Measurements from ENCODE around the gene TCERG1L. TPM values are rescaled to one million over a fixed set of nuclear protein-coding genes. Genes with fewer than 3 reads are reported as not detected.

The TCERG1L gene
- total and polyA plus RNA-seq, 2 experiments from 2014 or later, result not detected

DNA sequence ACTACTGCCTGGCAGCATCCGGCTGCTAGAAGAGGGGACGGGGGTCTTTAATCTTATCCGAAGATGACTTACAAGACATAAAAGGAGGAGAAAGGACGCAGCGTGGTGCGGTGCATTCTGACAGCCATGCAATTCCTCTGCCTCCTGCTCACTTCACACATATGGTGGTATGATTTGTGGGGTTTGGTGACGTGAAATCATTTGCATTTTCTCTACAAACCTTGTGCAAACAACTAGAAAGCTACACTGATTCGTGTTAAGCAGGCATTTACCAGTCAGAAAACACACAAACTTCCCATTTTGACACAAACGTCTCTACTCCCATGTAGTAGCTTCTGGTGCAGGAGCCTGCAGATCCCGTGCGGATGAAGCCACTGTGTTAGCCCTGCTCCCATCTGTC is 6.8 kb upstream of the TCERG1L start:
- H3K36me3 ChIP-seq (ENCODE audit: low read depth), result no peaks in the 10 kb centered on the region
- H2AFZ ChIP-seq, result no peak overlapping the region
- no peak overlapping the region for H3K4me2 ChIP-seq (ENCODE audit: unreplicated experiment)
- H3K27ac ChIP-seq, result no peak overlapping the region
- DNase-seq, result no peak
- in situ Hi-C loops (cut with MboI), result no loop called here
- H3K79me2 ChIP-seq (ENCODE audit: insufficient read depth), result no peaks in the 10 kb centered on the region
- H3K4me3 ChIP-seq, result no peak overlapping the region
- H3K27me3 ChIP-seq (replicated peaks; ENCODE audit: insufficient read depth), result no peaks in the 10 kb centered on the region; the same call in 1 of the 2 replicates
- H3K9me3 ChIP-seq (ENCODE audit: low read depth), result no peaks in the 10 kb centered on the region
- H3K4me1 ChIP-seq (ENCODE audit: insufficient read depth), result no peaks in the 10 kb centered on the region
- H4K20me1 ChIP-seq (ENCODE audit: insufficient read depth), result no peaks in the 10 kb centered on the region
- TF ChIP-seq EZH2 (IDR thresholded peaks at IDR 0.05; ENCODE audit: insufficient read depth, poor library complexity, severe bottlenecking) (no peak), EZH2phosphoT487 (IDR thresholded peaks at IDR 0.05; ENCODE audit: insufficient read depth, low read depth) (no peak)
- no peaks in the 10 kb centered on the region for H3K9me2 ChIP-seq (ENCODE audit: insufficient read depth)
- no peak overlapping the region for H3K9ac ChIP-seq
- WGBS, 2 experiments (ENCODE audit: low coverage in 1 of 2, low lambda C conversion rate in 2 of 2, missing lambda C conversion rate in 2 of 2), result 21 to 25% methylated on average over 11 of the region's 11 CpGs
- H3F3A ChIP-seq (ENCODE audit: insufficient read depth), result no peaks in the 10 kb centered on the region

GRCh38 chr10:131316321-131317075 is 5.0 kb upstream of the TCERG1L start:
- no peak for DNase-seq

GRCh38 chr10:131315344-131315743 is 3.8 kb upstream of the TCERG1L start:
- 52 to 53% methylated on average over 9 of the region's 9 CpGs for WGBS, 2 experiments (ENCODE audit: low coverage in 1 of 2, low lambda C conversion rate in 2 of 2, missing lambda C conversion rate in 2 of 2)

More at GRCh38 chr10:131316321-131317075, 5.0 kb upstream of the TCERG1L start:
- Histone ChIP-seq H3K9ac (no peak overlapping the region), H3F3A (ENCODE audit: insufficient read depth) (no peaks in the 10 kb centered on the region), H4K20me1 (ENCODE audit: insufficient read depth) (no peaks in the 10 kb centered on the region), H2AFZ (no peak overlapping the region), H3K27me3 (replicated peaks; ENCODE audit: insufficient read depth) (peaks cover 5% of the 10 kb centered on the region), H3K4me1 (ENCODE audit: insufficient read depth) (no peaks in the 10 kb centered on the region), H3K4me2 (ENCODE audit: unreplicated experiment) (no peak overlapping the region), H3K79me2 (ENCODE audit: insufficient read depth) (no peaks in the 10 kb centered on the region), H3K36me3 (ENCODE audit: low read depth) (no peaks in the 10 kb centered on the region), H3K27ac (no peak overlapping the region), H3K9me3 (ENCODE audit: low read depth) (no peaks in the 10 kb centered on the region), H3K9me2 (ENCODE audit: insufficient read depth) (no peaks in the 10 kb centered on the region), H3K4me3 (no peak overlapping the region)
- in situ Hi-C loops (cut with MboI), result no loop called here
- WGBS, 2 experiments (ENCODE audit: low coverage in 1 of 2, low lambda C conversion rate in 2 of 2, missing lambda C conversion rate in 2 of 2), result 44 to 52% methylated on average over 15 to 16 of the region's 16 CpGs
- no peak for TF ChIP-seq EZH2 (IDR thresholded peaks at IDR 0.05; ENCODE audit: insufficient read depth, poor library complexity, severe bottlenecking)
- no peak for TF ChIP-seq EZH2phosphoT487 (IDR thresholded peaks at IDR 0.05; ENCODE audit: insufficient read depth, low read depth)

DNA sequence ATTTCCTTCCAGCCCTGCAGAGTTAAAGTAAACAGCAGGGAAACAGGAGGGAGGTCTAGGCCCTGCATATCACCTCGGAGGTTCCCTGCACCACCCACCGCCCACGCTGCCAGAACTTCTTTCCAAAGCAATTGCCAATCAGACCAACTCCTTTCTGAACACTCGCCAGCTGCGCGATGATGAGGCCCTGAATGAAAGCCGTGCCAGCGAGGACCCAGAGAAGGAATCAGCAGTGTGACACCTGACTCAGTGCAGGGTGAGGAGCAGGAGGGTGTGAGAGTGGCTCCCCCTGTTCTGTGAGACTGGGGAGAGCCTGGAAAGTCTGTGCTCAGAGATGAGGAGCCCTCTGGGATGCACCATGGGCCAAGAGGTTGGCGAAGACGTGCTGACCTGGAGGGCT is 3.3 kb upstream of the TCERG1L start:
- Histone ChIP-seq H3K9me2 (ENCODE audit: insufficient read depth) (no peaks in the 10 kb centered on the region), H3K9ac (no peak overlapping the region), H3K4me1 (ENCODE audit: insufficient read depth) (no peaks in the 10 kb centered on the region), H3K27ac (no peak overlapping the region), H3K9me3 (ENCODE audit: low read depth) (no peaks in the 10 kb centered on the region), H3K4me2 (ENCODE audit: unreplicated experiment) (no peak overlapping the region), H3K4me3 (no peak overlapping the region), H3K79me2 (ENCODE audit: insufficient read depth) (no peaks in the 10 kb centered on the region), H3F3A (ENCODE audit: insufficient read depth) (no peaks in the 10 kb centered on the region), H2AFZ (no peak overlapping the region), H3K36me3 (ENCODE audit: low read depth) (no peaks in the 10 kb centered on the region), H3K27me3 (replicated peaks; ENCODE audit: insufficient read depth) (peaks cover 14% of the 10 kb centered on the region), H4K20me1 (ENCODE audit: insufficient read depth) (no peaks in the 10 kb centered on the region)
- in situ Hi-C loops (cut with MboI), result no loop called here
- no peak for TF ChIP-seq EZH2 (IDR thresholded peaks at IDR 0.05; ENCODE audit: insufficient read depth, poor library complexity, severe bottlenecking)
- no peak for TF ChIP-seq EZH2phosphoT487 (IDR thresholded peaks at IDR 0.05; ENCODE audit: insufficient read depth, low read depth)
- 53 to 63% methylated on average over 10 of the region's 10 CpGs for WGBS, 2 experiments (ENCODE audit: low coverage in 1 of 2, low lambda C conversion rate in 2 of 2, missing lambda C conversion rate in 2 of 2)
- no peak for DNase-seq

More at GRCh38 chr10:131315344-131315743, 3.8 kb upstream of the TCERG1L start:
- Histone ChIP-seq H2AFZ (no peak overlapping the region), H3K27ac (no peak overlapping the region), H3K4me1 (ENCODE audit: insufficient read depth) (no peaks in the 10 kb centered on the region), H3K9me3 (ENCODE audit: low read depth) (no peaks in the 10 kb centered on the region), H3K79me2 (ENCODE audit: insufficient read depth) (no peaks in the 10 kb centered on the region), H3K9me2 (ENCODE audit: insufficient read depth) (no peaks in the 10 kb centered on the region), H3F3A (ENCODE audit: insufficient read depth) (no peaks in the 10 kb centered on the region), H3K36me3 (ENCODE audit: low read depth) (no peaks in the 10 kb centered on the region), H3K4me3 (no peak overlapping the region), H4K20me1 (ENCODE audit: insufficient read depth) (no peaks in the 10 kb centered on the region), H3K9ac (no peak overlapping the region), H3K4me2 (ENCODE audit: unreplicated experiment) (no peak overlapping the region), H3K27me3 (replicated peaks; ENCODE audit: insufficient read depth) (peaks cover 10% of the 10 kb centered on the region)
- no peak for DNase-seq
- in situ Hi-C loops (cut with MboI), result no loop called here
- no peak for TF ChIP-seq EZH2 (IDR thresholded peaks at IDR 0.05; ENCODE audit: insufficient read depth, poor library complexity, severe bottlenecking)
- TF ChIP-seq EZH2phosphoT487 (IDR thresholded peaks at IDR 0.05; ENCODE audit: insufficient read depth, low read depth), result no peak
